NCI-H146 treated with DMSO at 0.1 percent for 48 hours (cell line): ENCODE results near the gene MAML2.

Experiments
- DNase-seq: peaks from one replicate; lab custom pipeline; 2025; ENCODE audit not compliant: unreplicated experiment; lab: John Stamatoyannopoulos, UW

MAML2 gene

DNA sequence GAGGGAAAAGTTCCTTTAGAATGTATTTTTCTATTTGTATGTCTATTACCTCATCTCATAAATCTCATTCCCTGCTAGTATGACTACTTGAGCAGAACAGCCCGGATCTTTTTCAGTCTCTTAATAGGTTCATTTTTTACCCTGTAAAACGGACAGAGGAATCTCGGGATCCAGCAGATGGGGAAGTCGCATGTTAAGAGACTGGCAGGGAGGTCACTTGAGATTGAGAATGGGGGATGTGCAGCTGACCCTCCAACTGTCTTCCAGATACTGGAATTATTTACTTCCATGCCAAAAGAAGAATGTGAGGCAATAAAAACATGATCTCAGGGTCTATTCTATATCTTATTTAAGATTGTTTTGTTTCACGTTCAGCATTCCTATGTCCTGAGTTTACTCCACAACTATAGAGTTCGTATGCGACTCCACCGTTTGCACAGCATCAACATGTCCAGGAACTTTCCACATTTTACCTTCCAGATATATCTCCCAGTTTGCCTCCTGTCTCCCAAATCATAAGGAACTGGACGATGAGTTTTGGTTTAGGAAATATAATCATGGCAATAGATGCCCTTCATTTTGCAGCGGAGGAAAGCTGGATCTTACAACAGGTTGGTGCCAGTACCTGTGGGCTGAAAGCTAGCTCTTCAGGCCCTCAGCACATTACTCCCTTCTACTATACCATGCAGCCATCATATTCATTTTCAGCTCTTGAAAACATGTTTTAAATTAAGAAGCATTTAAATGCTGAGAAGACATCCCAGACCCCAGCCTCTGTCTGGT, 181.5 kb downstream of the MAML2 start:
- DNase-seq: no peak

GRCh38 chr11:96160732-96161306, 182.2 kb downstream of the MAML2 start:
- DNase-seq: no peak

DNA sequence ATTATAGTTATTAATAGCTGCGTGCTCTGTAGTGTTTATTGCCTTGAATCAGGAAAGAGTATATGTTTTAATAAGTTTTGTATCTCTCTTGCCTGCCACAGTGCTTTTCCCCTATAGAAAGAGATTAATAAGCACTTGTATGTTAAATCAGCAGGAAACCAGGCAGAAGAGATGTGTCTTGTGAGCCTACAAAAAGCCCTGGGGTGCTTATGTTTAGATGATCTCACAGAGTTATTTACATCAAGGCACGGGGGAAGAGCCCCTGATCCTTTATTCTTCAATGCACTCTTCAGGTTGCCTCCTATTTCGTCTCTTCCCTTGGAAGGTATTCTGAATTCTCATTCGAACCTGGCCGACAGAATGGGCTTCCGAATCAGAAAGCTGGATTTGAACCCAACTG, 183.0 kb downstream of the MAML2 start:
- DNase-seq: no peak

DNA sequence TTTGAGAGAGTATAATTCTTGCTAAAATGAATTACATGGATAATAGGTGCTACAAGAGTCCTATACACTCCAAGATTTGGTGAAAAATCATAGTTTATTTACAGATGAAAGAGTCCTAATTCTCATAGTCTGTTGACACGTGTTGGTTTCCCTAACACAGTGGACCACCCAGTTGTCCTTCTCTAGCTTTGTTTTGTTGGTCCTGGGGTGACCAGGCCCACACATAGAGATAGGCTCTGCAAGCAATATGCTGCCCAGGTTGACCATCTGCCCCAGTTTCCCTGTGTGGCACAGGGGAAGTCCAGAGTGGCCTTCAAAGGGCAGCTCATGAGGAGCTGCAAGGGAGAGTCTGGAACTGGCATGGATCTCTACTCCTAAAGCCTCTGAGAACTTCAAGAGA, 184.9 kb downstream of the MAML2 start:
- DNase-seq: no peak

DNA sequence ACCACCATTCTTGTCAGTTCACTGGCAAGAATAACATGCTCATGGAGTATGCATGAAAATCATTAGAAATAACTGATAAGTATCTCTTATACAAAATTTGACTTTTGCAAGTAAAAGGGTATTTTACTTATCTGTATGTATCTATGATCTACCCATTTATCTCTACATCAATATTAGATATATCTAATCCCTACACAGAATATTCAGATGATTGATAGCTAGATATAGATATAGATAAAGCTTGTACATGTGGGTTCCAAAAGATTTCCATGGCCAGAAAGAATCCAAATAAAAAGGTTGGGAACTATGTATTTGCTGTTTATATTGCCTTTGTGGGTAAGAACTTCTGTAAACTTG, 185.5 kb downstream of the MAML2 start:
- no peak for DNase-seq

DNA sequence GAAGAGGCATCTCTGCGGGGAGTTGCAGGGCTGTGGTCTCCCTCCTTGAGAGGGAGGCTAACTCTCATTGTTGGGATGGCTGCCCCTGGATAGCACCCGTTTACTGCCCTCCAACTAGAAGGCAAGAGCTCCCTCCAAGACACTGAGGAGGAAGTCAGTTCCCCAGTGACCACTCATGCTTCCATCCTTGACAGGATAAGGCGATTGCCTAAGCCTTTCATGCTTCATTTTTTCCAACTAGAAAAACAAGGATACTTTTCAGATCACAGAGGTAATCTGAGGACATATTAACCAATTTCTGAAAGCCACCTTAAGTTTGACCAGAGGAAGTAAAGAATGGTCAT, 186.6 kb downstream of the MAML2 start:
- no peak for DNase-seq

DNA sequence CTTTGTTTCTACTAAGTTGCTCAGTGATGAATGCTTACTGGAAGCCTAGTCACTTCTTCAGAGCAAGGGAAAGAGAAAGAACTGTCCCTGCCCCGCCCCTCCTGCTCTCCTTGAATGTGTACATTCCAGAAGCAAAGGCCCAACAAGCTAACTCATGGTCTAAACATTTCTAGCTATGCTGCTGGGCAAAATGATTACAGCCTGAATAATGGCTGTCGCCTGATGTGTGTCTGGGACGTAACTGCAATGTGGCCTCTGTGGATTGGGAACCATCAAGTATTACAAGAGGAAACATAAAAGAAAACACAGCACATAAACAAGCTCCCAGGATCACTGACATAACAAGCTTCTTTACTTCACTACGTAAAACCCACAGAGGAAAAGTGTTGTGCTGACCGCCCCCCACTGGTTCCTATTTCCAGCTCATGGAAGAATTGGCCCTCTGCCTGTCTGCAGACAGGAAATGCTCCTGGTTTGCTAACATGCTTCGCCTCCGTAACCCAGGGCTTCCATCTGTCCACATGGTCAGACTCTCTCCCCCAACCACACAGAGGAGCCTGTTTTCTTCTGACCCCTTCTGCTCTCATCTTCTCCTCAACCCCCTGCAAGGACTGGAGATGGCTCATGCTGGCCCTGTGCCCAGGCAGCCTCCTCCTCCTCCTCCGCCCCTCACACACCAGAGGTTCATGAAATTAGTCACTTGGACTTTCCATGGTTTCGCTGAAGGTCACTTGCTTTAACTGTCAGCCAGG, 187.2 kb downstream of the MAML2 start:
- DNase-seq: no peak

DNA sequence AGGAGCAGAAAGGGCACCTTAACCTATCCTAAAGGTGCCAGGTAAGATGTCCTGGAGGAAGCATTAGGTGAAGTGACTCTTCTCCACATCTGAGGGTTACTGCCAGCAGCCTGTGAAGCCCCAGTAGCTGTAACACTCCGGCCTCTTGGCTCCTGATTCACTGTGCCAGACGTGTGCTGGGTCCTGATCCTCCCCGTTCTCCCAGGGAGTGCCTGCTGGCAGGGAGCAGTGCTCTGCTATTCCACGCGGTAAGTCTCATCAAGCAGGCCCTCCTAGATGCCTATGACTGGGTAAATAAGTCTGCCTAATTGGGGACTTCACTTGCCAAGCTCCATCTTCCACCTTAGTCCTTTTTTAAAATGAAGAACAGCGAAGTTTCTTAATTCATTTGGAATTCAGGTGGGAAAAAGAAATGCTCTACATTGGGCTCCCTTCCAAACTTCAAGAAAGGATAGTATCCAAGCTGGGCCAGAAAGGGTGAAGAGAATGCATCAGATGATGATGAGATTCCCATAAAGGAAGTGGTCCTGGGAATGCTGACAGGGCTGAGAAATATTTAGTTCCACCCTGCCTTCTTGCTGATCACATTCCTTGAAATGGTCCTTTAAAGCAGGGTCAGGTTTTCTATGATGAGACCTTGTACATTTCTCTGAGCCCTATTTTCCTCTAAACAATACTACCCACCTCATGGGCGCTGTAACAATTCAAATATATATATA, 188.0 kb downstream of the MAML2 start:
- no peak for DNase-seq

GRCh38 chr11:96152623-96153022, 190.4 kb downstream of the MAML2 start:
- DNase-seq: no peak

DNA sequence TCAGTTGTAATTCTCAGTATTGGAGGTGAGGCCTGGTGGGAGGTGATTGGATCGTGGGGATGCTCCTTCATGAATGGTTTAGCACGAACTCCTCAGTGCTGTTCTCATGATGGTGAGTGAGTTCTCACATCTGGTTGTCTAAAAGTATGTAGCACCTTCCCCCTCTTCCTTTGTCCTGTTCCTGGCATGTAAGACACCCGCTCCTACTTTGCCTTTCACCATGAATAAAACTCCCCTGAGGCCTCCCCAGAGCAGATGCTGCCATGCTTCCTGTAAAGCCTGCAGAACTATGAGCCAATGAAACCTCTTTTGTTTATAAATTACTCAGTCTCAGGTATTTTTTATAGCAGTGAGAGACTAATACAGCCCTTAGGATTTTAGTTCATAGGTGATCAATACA, 191.5 kb downstream of the MAML2 start:
- no peak for DNase-seq

- DNase-seq: no peak
These were observed 192.4 kb downstream of the MAML2 start for GRCh38 chr11:96150609-96151008.

DNA sequence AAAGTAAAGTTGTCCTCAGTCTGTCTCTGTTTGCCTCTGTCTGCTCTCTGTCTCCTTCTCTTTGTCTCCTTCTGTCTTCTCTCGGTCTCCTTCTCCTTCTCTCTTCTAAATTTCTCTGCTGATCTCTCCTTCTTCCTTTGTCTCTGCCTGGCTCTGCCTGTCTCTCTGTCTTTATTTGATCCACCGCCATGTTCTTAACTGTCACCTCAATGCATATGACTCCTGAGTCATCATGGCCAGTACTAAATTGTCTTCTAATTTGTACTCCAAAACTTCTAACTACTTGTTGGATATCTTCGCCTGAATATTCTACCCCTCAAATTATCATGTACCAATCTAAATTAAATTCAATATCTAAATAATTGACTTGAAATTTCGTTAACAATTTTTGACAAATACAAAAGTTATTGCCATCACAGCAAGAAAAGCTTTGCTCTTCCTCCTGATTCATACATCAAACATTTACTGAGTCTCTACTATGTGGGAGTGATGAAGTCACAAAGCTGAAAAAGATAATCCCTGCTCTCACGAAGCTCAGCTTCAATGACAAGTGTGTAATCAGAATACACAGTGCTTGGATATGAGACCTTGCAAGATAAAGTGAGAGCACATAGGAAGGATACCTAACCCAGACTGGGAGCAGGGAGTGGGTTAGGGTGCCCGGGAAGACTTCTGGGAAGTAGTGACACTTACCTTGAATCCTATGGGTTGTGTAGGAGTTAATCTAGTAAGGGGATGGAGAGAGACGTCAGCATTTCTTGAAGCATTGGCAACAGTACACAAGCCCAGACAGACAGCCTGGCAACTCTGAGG, 193.0 kb downstream of the MAML2 start:
- no peak for DNase-seq

DNA sequence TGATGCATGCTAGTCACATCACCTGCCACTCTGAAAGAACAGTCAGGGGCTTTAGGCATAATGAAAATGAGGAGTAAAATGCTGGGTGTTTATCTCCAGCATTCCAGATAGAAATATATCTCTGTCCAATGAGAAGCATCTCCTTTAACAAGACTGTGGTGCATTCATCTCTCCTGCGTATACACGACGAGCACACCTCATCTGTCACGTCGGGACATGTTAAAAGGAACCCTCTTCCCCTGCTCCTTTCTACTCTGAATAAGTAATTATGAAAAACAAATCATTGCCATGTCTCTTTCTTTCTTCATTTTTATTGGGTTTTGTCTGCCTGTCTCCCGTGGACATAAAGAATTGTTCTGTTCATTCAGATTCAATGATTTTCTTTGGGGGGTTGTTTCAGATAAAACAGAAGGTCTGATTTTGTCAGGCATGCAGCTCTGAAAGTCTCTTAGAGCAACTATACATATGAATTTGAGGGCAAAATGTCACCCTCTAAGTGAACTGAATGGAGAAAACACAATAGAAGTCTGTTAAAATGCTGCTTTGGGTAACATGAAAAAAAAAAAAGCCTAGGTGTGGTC, 195.0 kb downstream of the MAML2 start:
- DNase-seq: no peak

DNA sequence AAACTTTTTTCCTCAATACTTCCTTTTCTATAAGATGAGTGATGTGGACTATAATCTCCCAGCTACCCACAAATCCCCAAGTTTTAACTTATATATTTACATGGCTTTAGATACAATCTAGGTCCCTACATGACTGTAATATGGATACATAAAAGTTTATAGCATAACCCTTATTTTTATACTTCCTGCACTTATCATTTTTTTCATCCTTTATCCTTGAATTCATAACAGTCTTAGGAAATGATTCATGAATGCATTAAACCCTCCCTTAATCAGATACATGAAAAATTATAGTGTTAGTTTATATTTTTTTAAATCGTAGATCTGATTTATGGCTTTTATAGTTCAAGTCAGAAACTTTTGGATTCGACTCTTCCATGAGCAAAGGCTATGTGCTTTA, 195.8 kb downstream of the MAML2 start:
- DNase-seq: no peak

DNA sequence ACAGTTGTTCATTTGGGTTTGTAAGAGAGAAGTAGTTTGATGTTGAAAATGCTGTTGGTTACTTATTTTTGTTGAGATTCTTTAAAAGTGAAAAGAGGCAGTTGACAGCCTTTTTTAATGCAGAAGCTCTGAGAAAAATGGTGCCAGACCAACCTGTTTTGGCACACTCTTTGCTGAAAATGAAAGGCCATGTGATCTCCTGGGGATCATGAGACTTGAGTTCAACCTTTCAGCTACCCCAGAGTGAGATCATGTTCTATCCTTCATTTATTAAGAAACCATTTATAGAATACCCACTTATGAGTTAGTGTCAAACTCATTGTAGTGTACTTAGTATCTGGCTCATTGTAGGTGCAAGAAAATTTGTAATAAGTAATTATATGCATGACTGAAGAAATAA, 196.2 kb downstream of the MAML2 start:
- DNase-seq: no peak

- DNase-seq: no peak
These were observed 197.8 kb downstream of the MAML2 start for GRCh38 chr11:96145163-96145585.

DNA sequence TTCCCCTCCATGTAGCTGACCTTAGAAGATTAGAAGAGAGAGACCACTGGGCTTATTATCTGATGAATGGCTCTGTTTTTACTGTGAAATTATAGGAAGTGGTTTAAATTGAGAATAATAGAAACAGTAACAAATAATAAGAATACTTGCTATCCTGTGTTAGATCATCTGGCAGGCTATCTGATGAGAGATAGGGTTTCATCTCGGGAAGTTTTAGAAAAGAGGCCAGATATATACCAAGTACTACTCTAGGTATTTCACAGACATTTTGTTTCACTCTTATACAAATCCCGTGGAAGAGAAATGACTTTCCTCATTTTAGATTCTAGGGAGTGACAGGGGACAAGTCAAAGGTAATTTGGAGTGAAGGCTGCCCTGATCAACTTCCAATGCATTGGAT, 198.4 kb downstream of the MAML2 start:
- DNase-seq: no peak

- DNase-seq: no peak
These were observed 199.9 kb downstream of the MAML2 start for GRCh38 chr11:96143041-96143521.

- no peak for DNase-seq
These were observed 201.4 kb downstream of the MAML2 start for GRCh38 chr11:96141626-96142025.

DNA sequence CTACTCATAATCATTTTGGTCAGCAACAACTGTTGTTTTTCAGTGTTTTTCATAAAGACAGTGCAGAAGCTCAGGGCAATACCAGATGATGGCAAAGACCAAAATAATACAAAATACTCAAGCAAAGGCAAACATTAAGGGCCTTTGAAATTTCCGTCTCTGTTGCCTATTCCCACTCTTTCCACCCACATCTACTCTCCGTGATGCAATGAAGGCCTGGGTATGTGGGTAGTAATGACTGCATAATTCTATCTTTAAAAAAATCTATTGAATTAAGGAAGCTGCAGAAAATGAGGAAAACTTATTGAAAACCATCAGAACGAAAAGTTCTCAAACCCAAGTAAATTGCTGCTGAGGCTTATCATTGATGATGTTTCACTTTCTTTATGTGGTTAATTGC, 203.3 kb downstream of the MAML2 start:
- DNase-seq: no peak
